Measurements from ENCODE around the gene PPL. TPM values are rescaled to one million over a fixed set of nuclear protein-coding genes. Genes with fewer than 3 reads are reported as not detected.

Gene PPL
- total and polyA plus RNA-seq, 2 of the 13 experiments (the other 11 are each of a cell fraction or from before 2014, with no cell fraction given), result 5.7 to 6.6 TPM

GRCh38 chr16:4944333-4945281 is 7.7 kb upstream of the PPL start (continued):
- no peak; the same call in 1 of the 2 replicates for TF ChIP-seq ZNF503 (CRISPR knock-in tag; IDR thresholded peaks at IDR 0.05)
- TF ChIP-seq ZGPAT (CRISPR knock-in tag; IDR thresholded peaks at IDR 0.05), result peak; percentile 99
- TF ChIP-seq BRF2 (CRISPR knock-in tag; IDR thresholded peaks at IDR 0.05), result no peak
- TF ChIP-seq ZNF281 (CRISPR knock-in tag; IDR thresholded peaks at IDR 0.05; ENCODE audit: borderline replicate concordance), result no peak; the same call in 1 of the 2 replicates
- peak; percentile 55; the same call in 1 of the 2 replicates for TF ChIP-seq ZFY (CRISPR knock-in tag; IDR thresholded peaks at IDR 0.05)
- no peak for TF ChIP-seq ZNF430 (CRISPR knock-in tag; IDR thresholded peaks at IDR 0.05)
- TF ChIP-seq ZNF687 (CRISPR knock-in tag; IDR thresholded peaks at IDR 0.05), result peak; percentile 92
- TF ChIP-seq SP1 (IDR thresholded peaks at IDR 0.05), result no peak
- TF ChIP-seq SP1 (CRISPR knock-in tag; IDR thresholded peaks at IDR 0.05), result no peak
- TF ChIP-seq ATF5 (CRISPR knock-in tag; IDR thresholded peaks at IDR 0.05; ENCODE audit: low read depth), result no peak
- TF ChIP-seq ZHX1 (CRISPR knock-in tag; IDR thresholded peaks at IDR 0.05; ENCODE audit: low read depth), result no peak

Data from HepG2 (cell line).